GM19193 (cell line): ENCODE results near the gene RNU5B-1.

Experiments used
- POLR2A ChIP-seq: IDR thresholded peaks from 4 replicates; pipeline ENCODE4 v1.6.1; 2011; ENCODE audit not compliant: insufficient read depth, insufficient read length; ENCODE audit errors: extremely low read depth

Gene RNU5B-1

DNA sequence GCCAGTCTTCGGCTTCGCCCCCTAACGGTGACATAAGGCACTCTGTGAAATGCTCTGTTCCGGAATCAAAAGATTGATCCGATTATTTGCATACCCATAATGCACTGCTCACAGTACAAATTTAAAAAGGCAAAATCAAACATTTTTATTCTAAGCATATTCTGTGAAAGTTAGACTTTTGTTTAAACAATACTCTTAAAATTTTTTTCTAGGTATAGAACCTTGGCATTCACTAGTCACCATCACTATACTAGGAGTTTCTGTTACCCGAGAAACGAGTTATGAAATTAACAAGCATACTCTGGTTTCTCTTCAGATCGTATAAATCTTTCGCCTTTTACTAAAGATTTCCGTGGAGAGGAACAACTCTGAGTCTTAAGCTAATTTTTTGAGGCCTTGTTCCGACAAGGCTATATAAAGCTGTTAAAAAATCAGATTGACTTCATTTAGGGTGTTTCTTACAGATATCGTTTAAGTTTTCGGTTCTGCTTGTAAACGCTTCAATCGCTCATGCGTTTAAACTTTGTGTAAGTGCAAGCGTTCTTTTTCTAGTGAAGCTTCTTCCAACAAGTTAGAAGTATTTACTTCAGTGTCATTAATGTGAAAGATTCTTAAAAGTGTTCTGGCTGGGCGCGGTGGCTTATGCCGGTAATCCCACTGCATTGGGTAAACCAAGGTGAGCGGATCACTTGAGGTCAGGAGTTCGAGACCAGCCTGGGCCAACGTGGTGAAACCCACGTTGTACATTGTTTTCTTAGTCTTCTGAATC, at the start of gene RNU5B-1:
Gene RNU5B-1, plus strand, starts transcription at position 297 of the 769 bp plus-strand sequence.
- TF ChIP-seq POLR2A = peak; percentile 99

DNA sequence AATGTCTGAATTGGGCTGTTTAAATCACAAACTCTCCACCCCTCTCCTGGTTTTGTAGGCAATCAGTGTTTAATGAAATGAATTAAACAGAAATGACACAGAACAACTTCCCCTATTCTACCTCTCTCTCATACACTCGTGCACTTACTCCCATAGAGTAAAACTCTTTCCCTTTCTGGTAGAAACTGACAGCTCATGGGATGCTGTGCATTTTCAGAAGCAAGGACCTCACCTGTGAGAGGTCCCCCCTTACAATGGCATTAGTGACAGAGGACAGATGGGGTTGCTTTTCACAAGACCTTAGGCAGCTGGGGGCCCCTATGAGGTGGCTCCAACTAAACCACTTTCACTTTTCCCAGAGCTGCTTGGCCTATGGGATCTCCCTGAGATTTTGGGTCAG, 49.7 kb upstream of the RNU5B-1 start:
- no peak for TF ChIP-seq POLR2A

DNA sequence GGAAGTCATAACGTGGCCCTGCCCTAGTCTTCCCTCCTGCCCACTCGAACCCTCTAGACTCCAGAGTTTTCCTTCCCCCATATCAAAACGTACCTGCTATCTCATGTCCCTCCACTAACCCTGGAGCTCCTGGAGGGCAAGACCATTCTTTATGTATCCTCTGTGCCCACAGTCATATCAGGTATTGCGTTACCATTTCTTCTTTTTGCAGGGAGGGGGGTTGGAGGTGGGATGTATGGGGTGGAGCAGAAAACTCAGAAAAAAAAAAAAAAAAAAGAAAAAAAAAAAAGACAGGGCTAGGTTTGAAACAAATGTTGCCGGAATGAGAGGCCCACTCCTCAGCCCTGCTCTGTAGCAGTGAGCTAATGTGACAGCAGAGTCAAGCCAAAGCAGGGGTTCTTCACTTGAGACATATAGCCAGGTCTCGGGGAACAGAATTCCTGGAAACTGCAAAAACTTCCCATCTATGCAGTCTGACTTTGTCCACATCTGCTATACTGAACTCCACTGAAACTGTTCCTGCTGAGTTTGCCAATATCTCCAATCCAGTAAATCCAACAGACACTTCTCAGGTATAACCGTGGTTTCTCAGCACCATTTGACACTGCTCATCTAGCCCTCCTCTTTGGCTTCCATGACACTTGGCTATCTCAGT, 48.9 kb upstream of the RNU5B-1 start:
- no peak for TF ChIP-seq POLR2A

GRCh38 chr15:65258375-65259262, 45.9 kb upstream of the RNU5B-1 start:
- no peak for TF ChIP-seq POLR2A

DNA sequence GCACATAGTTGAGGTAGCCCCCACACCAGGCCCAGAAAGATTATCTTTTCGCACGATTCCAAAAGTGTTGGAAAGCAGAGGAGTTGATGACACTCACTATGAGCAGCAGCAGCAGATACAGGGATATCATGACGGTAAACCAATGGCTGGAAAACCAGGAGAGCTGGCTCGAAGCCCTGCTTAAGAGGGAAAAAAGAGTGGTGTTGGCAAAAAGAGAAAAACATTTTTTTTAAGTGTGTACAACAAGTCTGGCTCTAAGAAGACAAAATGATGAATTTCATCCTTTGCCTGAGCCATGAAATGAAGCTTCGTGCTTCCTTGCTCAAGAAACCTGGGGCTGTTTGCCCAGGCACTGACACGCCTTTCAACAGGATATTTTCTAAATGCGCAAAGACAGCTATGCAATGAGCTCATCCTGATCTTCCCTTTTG, 45.1 kb upstream of the RNU5B-1 start:
- TF ChIP-seq POLR2A = no peak

GRCh38 chr15:65260968-65261367, 43.5 kb upstream of the RNU5B-1 start:
- no peak for TF ChIP-seq POLR2A

DNA sequence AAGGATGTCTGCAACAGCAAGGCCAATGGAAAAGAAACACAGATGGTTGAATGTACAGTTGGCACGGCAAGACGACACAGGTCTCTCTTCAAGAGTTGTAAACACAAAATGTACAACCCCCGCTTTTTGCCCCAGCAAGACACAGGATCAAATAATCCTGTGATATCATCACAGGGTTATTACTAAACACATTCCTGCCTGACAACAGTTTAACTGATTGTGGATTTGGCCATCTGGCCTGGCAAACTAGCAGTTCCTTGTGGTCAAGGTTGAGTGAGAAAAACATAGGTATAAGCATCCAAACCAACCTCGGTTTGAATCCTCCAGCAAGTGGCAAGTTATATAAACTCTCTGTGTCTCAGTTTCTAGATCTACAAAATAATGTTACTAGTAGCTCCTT, 41.2 kb upstream of the RNU5B-1 start:
- no peak for TF ChIP-seq POLR2A

- TF ChIP-seq POLR2A = no peak
These were observed 39.5 kb upstream of the RNU5B-1 start for GRCh38 chr15:65264863-65265430.

- no peak for TF ChIP-seq POLR2A
These were observed 38.0 kb upstream of the RNU5B-1 start for GRCh38 chr15:65266469-65266868.

- TF ChIP-seq POLR2A = no peak
These were observed 36.1 kb upstream of the RNU5B-1 start for GRCh38 chr15:65268411-65268810.

GRCh38 chr15:65275104-65275727, 29.3 kb upstream of the RNU5B-1 start:
- no peak for TF ChIP-seq POLR2A

DNA sequence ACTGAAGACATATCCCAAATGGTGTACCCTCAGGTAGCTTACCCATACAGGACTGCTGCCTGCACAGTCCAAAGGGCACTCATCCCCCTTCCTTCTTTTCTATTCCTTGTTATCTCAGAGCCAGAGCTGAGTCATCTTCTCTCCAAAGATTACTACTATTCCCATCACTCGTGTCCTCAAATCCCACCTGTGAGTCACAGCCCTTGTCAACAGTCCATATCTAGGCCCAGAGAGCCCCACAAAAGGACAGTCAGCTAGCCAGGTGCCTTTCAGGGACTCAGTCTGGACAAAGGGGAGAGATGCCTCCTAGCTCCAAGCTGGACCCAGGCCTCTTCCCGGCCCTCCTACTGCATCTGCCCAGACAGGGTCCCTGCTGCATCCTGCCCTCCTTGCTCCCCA, 28.8 kb upstream of the RNU5B-1 start:
- no peak for TF ChIP-seq POLR2A

DNA sequence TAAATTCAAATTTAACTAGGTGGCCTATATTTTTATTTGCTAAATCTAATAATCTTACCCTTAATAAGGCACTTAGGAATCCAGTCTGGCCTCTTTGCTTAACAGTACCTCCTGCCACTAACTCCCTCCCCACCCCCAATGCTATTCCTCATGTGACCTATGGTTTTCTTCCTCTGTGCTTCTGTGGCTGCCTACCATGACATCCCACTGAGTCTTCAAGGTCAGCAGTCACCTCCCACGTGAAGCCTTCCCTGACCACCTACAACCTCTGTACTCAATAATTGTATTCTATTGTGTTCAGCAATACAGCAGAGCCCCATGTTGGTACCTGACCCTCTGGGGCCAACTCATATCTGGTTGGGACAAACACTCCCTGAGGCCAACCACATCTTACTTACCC, 27.5 kb upstream of the RNU5B-1 start:
- TF ChIP-seq POLR2A = no peak

GRCh38 chr15:65278480-65278879, 26.0 kb upstream of the RNU5B-1 start:
- TF ChIP-seq POLR2A = no peak
